ENCODE data around the gene ZNF695.
"Not testable (repeated sequence)": the region's sequence is repeated elsewhere in the genome, so short reads cannot be mapped to it uniquely, and the experiment has no call there.

DNA sequence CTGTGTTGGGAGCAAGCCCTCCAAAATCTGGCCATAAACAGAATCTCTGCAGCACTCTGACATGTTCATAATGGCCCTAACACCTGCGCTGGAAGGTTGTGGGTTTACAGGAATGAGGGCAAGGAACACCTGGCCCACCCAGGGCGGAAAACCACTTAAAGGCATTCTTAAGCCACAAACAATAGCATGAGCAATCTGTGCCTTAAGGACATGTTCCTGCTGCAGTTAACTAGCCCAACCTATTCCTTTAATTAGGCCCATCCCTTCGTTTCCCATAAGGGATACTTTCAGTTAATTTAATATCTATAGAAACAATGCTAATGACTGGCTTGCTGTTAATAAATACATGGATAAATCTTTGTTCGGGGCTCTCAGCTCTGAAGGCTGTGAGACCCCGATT lies 16.8 kb upstream of the ZNF695 start:
- TF ChIP-seq, protein P1, sequence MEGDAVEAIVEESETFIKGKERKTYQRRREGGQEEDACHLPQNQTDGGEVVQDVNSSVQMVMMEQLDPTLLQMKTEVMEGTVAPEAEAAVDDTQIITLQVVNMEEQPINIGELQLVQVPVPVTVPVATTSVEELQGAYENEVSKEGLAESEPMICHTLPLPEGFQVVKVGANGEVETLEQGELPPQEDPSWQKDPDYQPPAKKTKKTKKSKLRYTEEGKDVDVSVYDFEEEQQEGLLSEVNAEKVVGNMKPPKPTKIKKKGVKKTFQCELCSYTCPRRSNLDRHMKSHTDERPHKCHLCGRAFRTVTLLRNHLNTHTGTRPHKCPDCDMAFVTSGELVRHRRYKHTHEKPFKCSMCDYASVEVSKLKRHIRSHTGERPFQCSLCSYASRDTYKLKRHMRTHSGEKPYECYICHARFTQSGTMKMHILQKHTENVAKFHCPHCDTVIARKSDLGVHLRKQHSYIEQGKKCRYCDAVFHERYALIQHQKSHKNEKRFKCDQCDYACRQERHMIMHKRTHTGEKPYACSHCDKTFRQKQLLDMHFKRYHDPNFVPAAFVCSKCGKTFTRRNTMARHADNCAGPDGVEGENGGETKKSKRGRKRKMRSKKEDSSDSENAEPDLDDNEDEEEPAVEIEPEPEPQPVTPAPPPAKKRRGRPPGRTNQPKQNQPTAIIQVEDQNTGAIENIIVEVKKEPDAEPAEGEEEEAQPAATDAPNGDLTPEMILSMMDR (IDR thresholded peaks at IDR 0.05) = not testable (repeated sequence)
- not testable (repeated sequence) for TF ChIP-seq GATA3 (IDR thresholded peaks at IDR 0.05; ENCODE audit: borderline replicate concordance); KDM5A (IDR thresholded peaks at IDR 0.05); RFX5 (IDR thresholded peaks at IDR 0.05); ESRRA (IDR thresholded peaks at IDR 0.05; ENCODE audit: borderline replicate concordance, low read length); EP300 (IDR thresholded peaks at IDR 0.05); ZC3H11A (IDR thresholded peaks at IDR 0.05); RNF2 (IDR thresholded peaks at IDR 0.05; ENCODE audit: borderline replicate concordance, low read depth)
- TF ChIP-seq, protein P2, sequence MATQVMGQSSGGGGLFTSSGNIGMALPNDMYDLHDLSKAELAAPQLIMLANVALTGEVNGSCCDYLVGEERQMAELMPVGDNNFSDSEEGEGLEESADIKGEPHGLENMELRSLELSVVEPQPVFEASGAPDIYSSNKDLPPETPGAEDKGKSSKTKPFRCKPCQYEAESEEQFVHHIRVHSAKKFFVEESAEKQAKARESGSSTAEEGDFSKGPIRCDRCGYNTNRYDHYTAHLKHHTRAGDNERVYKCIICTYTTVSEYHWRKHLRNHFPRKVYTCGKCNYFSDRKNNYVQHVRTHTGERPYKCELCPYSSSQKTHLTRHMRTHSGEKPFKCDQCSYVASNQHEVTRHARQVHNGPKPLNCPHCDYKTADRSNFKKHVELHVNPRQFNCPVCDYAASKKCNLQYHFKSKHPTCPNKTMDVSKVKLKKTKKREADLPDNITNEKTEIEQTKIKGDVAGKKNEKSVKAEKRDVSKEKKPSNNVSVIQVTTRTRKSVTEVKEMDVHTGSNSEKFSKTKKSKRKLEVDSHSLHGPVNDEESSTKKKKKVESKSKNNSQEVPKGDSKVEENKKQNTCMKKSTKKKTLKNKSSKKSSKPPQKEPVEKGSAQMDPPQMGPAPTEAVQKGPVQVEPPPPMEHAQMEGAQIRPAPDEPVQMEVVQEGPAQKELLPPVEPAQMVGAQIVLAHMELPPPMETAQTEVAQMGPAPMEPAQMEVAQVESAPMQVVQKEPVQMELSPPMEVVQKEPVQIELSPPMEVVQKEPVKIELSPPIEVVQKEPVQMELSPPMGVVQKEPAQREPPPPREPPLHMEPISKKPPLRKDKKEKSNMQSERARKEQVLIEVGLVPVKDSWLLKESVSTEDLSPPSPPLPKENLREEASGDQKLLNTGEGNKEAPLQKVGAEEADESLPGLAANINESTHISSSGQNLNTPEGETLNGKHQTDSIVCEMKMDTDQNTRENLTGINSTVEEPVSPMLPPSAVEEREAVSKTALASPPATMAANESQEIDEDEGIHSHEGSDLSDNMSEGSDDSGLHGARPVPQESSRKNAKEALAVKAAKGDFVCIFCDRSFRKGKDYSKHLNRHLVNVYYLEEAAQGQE (IDR thresholded peaks at IDR 0.05) = not testable (repeated sequence)
